UCSD-AML1 (cell line): ENCODE data around the gene SPDYE16.
"Not testable (repeated sequence)": the region's sequence is repeated elsewhere in the genome, so short reads cannot be mapped to it uniquely, and the experiment has no call there.

Experiments used
- DNase-seq: peaks from one replicate; lab custom pipeline; 2025; ENCODE audit not compliant: unreplicated experiment; lab: John Stamatoyannopoulos, UW

SPDYE16 gene

GRCh38 chr7:76543197-76543596 is at the start of gene SPDYE16:
Gene SPDYE16, minus strand, starts transcription at chr7:76543297. Its CDS starts 1,838 bp downstream, at chr7:76541459.
- DNase-seq = not testable (repeated sequence)

- DNase-seq = not testable (repeated sequence)
These were observed 49.6 kb upstream of the SPDYE16 start for GRCh38 chr7:76592694-76593093.

GRCh38 chr7:76591602-76592304 is 48.7 kb upstream of the SPDYE16 start:
- not testable (repeated sequence) for DNase-seq

GRCh38 chr7:76591033-76591432 is 47.9 kb upstream of the SPDYE16 start:
- DNase-seq = not testable (repeated sequence)

GRCh38 chr7:76588586-76588985 is 45.5 kb upstream of the SPDYE16 start:
- DNase-seq = not testable (repeated sequence)

GRCh38 chr7:76586585-76587315 is 43.7 kb upstream of the SPDYE16 start:
- DNase-seq = not testable (repeated sequence)

- DNase-seq = not testable (repeated sequence)
These were observed 40.7 kb upstream of the SPDYE16 start for GRCh38 chr7:76583636-76584281.

GRCh38 chr7:76582848-76583631 is 39.9 kb upstream of the SPDYE16 start:
- DNase-seq = not testable (repeated sequence)

- DNase-seq = not testable (repeated sequence)
These were observed 33.0 kb upstream of the SPDYE16 start for GRCh38 chr7:76575919-76576655.

- not testable (repeated sequence) for DNase-seq
These were observed 32.3 kb upstream of the SPDYE16 start for GRCh38 chr7:76575431-76575830.

- not testable (repeated sequence) for DNase-seq
These were observed 29.2 kb upstream of the SPDYE16 start for GRCh38 chr7:76572296-76572695.

GRCh38 chr7:76570324-76570775 is 27.3 kb upstream of the SPDYE16 start:
- not testable (repeated sequence) for DNase-seq

- DNase-seq = not testable (repeated sequence)
These were observed 25.6 kb upstream of the SPDYE16 start for GRCh38 chr7:76568742-76569141.

GRCh38 chr7:76567753-76568152 is 24.7 kb upstream of the SPDYE16 start:
- DNase-seq = not testable (repeated sequence)

- not testable (repeated sequence) for DNase-seq
These were observed 24.2 kb upstream of the SPDYE16 start for GRCh38 chr7:76567311-76567710.

GRCh38 chr7:76565001-76565400 is 21.9 kb upstream of the SPDYE16 start:
- DNase-seq = not testable (repeated sequence)

GRCh38 chr7:76561342-76561741 is 18.2 kb upstream of the SPDYE16 start:
- DNase-seq = not testable (repeated sequence)

GRCh38 chr7:76560157-76560556 is 17.1 kb upstream of the SPDYE16 start:
- DNase-seq = not testable (repeated sequence)

- DNase-seq = not testable (repeated sequence)
These were observed 16.6 kb upstream of the SPDYE16 start for GRCh38 chr7:76559685-76560084.

GRCh38 chr7:76551992-76552391 is 8.9 kb upstream of the SPDYE16 start:
- DNase-seq = not testable (repeated sequence)
